DND-41 (cell line): Measurements from ENCODE around the gene CDKN2B.
"Not testable (repeated sequence)": the region's sequence is repeated elsewhere in the genome, so short reads cannot be mapped to it uniquely, and the experiment has no call there.

Experiments
- ATAC-seq: fragments of 200-7000 bp; cut with Tn5 transposase; 3 replicates; pipeline ENCODE4 v1.9.1; 2021; ENCODE audit warnings: low read depth; ENCODE audit not compliant: insufficient read depth
- DNase-seq: peaks from one replicate; pipeline ENCODE4 v3.0.0-alpha.2; 2020
- H2AFZ ChIP-seq: 2 replicates; pipeline ENCODE4 v1.6.0; 2012; ENCODE audit warnings: low read depth, low read length
- H3K27ac ChIP-seq: 2 replicates; pipeline ENCODE4 v1.5.1; 2012; ENCODE audit warnings: low read length, inconsistent platforms
- H3K27me3 ChIP-seq: fragments of 200-600 bp; sonication (generic); 2 replicates; pipeline ENCODE4 v1.6.0; 2012; ENCODE audit warnings: low read length, mild to moderate bottlenecking, inconsistent platforms; ENCODE audit not compliant: insufficient read depth, poor library complexity
- H3K36me3 ChIP-seq: 2 replicates; pipeline ENCODE4 v1.5.1; 2012; ENCODE audit warnings: low read length, inconsistent platforms; ENCODE audit not compliant: insufficient read depth
- H3K4me1 ChIP-seq: 2 replicates; pipeline ENCODE4 v1.5.1; 2012; ENCODE audit warnings: mild to moderate bottlenecking, low read length; ENCODE audit not compliant: insufficient read depth
- H3K4me2 ChIP-seq: 2 replicates; pipeline ENCODE4 v1.6.0; 2012; ENCODE audit warnings: mild to moderate bottlenecking, moderate library complexity, low read length, inconsistent platforms; ENCODE audit not compliant: insufficient read depth
- H3K4me3 ChIP-seq, 2 experiments: fragments of 200-600 bp in 1 of 2; shearing (Covaris generic) in 1 of 2; 2 replicates each; pipeline ENCODE4 v1.5.1; 2012 to 2016; ENCODE audit warnings: inconsistent platforms in 2 of 2, low read length in 2 of 2, mild to moderate bottlenecking in 2 of 2, low read depth in 1 of 2, moderate library complexity in 1 of 2
- H3K79me2 ChIP-seq: 2 replicates; pipeline ENCODE4 v1.6.0; 2012; ENCODE audit warnings: low read length, inconsistent platforms; ENCODE audit not compliant: insufficient read depth
- H3K9ac ChIP-seq: 2 replicates; pipeline ENCODE4 v1.6.0; 2012; ENCODE audit warnings: low read depth, mild to moderate bottlenecking, inconsistent platforms, low read length, moderate library complexity
- H3K9me3 ChIP-seq: 2 replicates; pipeline ENCODE4 v1.5.1; 2012; ENCODE audit warnings: low read length, moderate library complexity, mild to moderate bottlenecking, inconsistent platforms; ENCODE audit not compliant: insufficient read depth, severe bottlenecking
- H4K20me1 ChIP-seq: 2 replicates; pipeline ENCODE4 v1.6.0; 2012; ENCODE audit warnings: low read length; ENCODE audit not compliant: insufficient read depth
- EZH2 ChIP-seq: IDR thresholded peaks from 3 replicates; pipeline ENCODE4 v1.6.1; 2012; ENCODE audit warnings: borderline replicate concordance, low read depth, mild to moderate bottlenecking, moderate library complexity, low read length, inconsistent platforms; ENCODE audit not compliant: severe bottlenecking
- TF ChIP-seq, protein P1 (sequence below): IDR thresholded peaks from 2 replicates; pipeline ENCODE4 v1.5.1; 2012; ENCODE audit warnings: borderline replicate concordance, low read length, moderate library complexity, mild to moderate bottlenecking; ENCODE audit not compliant: poor library complexity, severe bottlenecking; ENCODE audit errors: extremely low read depth

The CDKN2B gene

DNA sequence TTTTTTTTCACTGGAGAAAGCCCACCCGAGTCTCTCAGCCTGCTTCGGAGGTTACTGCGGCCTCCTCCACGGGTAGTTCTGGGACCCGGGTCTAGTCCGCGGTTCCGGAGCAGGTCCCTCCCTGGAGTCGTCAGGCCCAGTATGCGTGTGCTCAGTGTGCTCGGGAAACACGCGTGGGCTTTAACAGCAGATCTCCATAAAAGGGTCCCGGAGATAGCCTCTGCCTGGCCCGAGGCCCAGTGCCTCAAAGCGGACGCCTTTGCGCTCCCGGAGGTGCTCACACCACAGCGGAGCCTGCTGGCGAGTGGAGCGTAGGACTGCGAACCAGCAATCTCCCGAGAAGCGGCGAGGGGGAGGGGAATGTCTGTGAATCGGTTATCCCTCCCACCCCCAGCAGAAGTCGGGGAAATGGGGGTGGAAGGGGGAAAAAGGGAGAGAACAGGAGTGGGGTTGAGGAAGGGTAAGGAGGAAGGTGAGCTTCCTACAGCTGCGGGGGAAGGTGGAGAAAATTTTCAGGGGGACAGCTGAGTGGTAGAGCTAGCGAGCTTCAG, 43.6 kb downstream of the CDKN2B start:
- DNase-seq (no peak), ATAC-seq (peak; percentile 30; the same call in 2 of the 3 replicates)
- no peaks in the 10 kb centered on the region for H3K4me1 ChIP-seq
- no peak overlapping the region for H3K4me2 ChIP-seq
- no peak overlapping the region for H3K4me3 ChIP-seq
- TF ChIP-seq EZH2: no peak
- TF ChIP-seq, protein P1, sequence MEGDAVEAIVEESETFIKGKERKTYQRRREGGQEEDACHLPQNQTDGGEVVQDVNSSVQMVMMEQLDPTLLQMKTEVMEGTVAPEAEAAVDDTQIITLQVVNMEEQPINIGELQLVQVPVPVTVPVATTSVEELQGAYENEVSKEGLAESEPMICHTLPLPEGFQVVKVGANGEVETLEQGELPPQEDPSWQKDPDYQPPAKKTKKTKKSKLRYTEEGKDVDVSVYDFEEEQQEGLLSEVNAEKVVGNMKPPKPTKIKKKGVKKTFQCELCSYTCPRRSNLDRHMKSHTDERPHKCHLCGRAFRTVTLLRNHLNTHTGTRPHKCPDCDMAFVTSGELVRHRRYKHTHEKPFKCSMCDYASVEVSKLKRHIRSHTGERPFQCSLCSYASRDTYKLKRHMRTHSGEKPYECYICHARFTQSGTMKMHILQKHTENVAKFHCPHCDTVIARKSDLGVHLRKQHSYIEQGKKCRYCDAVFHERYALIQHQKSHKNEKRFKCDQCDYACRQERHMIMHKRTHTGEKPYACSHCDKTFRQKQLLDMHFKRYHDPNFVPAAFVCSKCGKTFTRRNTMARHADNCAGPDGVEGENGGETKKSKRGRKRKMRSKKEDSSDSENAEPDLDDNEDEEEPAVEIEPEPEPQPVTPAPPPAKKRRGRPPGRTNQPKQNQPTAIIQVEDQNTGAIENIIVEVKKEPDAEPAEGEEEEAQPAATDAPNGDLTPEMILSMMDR: no peak
- no peaks in the 10 kb centered on the region for H3K27me3 ChIP-seq
- H3K36me3 ChIP-seq: peaks cover 46% of the 10 kb centered on the region
- no peak overlapping the region for H3K9ac ChIP-seq
- no peak overlapping the region for H3K27ac ChIP-seq
- no peak overlapping the region for H2AFZ ChIP-seq
- H3K79me2 ChIP-seq: peaks cover 13% of the 10 kb centered on the region
- H4K20me1 ChIP-seq: peaks cover 4% of the 10 kb centered on the region
- H3K9me3 ChIP-seq: no peaks in the 10 kb centered on the region

DNA sequence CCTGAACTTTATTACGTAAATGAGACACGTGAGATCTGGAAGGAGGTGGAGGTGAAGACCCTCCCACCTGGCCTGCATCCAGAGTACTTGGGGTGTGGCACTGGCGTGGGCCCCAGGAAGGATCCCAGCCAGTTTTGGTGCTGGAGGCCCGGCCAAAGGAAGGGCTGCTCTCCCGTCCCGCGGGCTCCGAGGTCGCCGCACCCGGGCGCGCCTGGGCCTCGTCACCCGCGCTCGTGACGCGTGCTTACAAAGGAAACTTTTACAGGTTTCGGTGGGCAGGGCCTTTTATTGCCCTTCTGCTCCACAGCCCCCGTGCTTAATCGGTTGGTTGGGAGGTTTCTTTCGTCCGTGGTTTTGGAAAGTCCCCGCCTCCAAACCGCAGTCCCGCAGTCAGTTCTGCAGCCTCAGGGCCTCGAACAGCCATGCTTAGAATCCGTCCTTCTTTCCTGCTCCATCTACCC, 44.1 kb downstream of the CDKN2B start:
- Histone ChIP-seq H2AFZ (no peak overlapping the region), H3K4me1 (no peaks in the 10 kb centered on the region), H3K27ac (no peak overlapping the region), H3K9me3 (no peaks in the 10 kb centered on the region), H4K20me1 (no peaks in the 10 kb centered on the region; the same call in 1 of the 2 replicates), H3K36me3 (peaks cover 41% of the 10 kb centered on the region), H3K9ac (no peak overlapping the region), H3K79me2 (peaks cover 8% of the 10 kb centered on the region), H3K4me2 (no peak overlapping the region), H3K4me3 (no peak overlapping the region), H3K27me3 (no peaks in the 10 kb centered on the region)
- DNase-seq: peak; percentile 34
- TF ChIP-seq, protein P1: no peak
- no peak for TF ChIP-seq EZH2
- peak; percentile 36; the same call in 2 of the 3 replicates for ATAC-seq

DNA sequence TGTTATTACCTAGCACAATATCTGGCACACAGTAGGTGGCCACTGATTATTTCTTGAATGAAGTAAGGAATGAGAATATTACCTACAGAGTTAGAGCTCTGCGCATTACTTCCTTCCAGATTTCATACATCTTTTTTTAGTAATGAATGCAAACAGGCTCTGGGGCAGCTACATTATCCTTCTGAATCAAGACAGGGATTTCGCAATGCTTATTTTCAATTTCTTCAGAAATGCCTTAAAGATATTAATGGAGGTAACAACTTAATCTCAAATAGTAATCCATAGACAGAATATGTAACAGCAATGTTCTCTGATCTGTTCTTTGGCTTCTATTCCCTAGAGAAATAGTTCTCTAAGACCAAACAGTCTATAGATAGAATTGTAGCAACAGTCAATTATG, 47.5 kb downstream of the CDKN2B start:
- H3K27me3 ChIP-seq: no peaks in the 10 kb centered on the region
- no peak for ATAC-seq
- H3K4me3 ChIP-seq: no peak overlapping the region
- H3K9me3 ChIP-seq: no peaks in the 10 kb centered on the region
- H4K20me1 ChIP-seq: no peaks in the 10 kb centered on the region
- H3K4me1 ChIP-seq: no peaks in the 10 kb centered on the region
- no peak overlapping the region for H3K4me2 ChIP-seq
- H3K9ac ChIP-seq: no peak overlapping the region
- DNase-seq: no peak
- TF ChIP-seq, protein P1: no peak
- no peak for TF ChIP-seq EZH2
- no peaks in the 10 kb centered on the region for H3K79me2 ChIP-seq
- no peak overlapping the region for H3K27ac ChIP-seq
- no peak overlapping the region for H2AFZ ChIP-seq
- peaks cover 7% of the 10 kb centered on the region for H3K36me3 ChIP-seq

DNA sequence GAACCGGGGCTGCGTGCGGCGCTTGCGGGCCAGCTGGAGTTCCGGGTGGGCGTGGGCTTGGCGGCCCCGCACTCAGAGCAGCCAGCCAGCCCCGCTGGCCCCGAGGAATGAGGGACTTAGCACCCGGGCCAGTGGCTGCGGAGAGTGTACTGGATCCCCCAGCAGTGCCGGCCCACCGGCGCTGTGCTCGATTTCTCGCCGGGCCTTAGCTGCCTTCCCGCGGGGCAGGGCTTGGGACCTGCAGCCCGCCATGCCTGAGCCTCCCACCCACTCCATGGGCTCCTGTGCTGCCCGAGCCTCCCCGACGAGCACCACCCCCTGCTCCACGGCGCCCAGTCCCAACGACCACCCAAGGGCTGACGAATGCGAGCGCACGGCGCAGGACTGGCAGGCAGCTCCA, 49.8 kb downstream of the CDKN2B start:
- H3K79me2 ChIP-seq, ATAC-seq, H3K27me3 ChIP-seq, H3K4me1 ChIP-seq, H3K9ac ChIP-seq, H3K4me3 ChIP-seq, H3K9me3 ChIP-seq, H4K20me1 ChIP-seq, DNase-seq, H3K27ac ChIP-seq, H3K36me3 ChIP-seq, H3K4me2 ChIP-seq, H2AFZ ChIP-seq: not testable (repeated sequence)
